Ishikawa (cell line): ENCODE data around the gene MYO5B.

Experiments used
- CEBPB ChIP-seq: IDR thresholded peaks from 2 replicates; pipeline ENCODE4 v1.6.1; 2012
- CREB1 ChIP-seq: IDR thresholded peaks from 2 replicates; pipeline ENCODE4 v1.6.1; 2012; ENCODE audit warnings: low read depth
- EGR1 ChIP-seq: IDR thresholded peaks from 2 replicates; pipeline ENCODE4 v1.6.1; 2012
- EP300 ChIP-seq: IDR thresholded peaks from 2 replicates; pipeline ENCODE4 v1.6.1; 2012; ENCODE audit warnings: borderline replicate concordance
- FOXM1 ChIP-seq: IDR thresholded peaks from 2 replicates; pipeline ENCODE4 v1.6.1; 2012; ENCODE audit warnings: low read depth, borderline replicate concordance
- NFIC ChIP-seq: IDR thresholded peaks from 2 replicates; pipeline ENCODE4 v1.6.1; 2012
- RAD21 ChIP-seq: IDR thresholded peaks from 2 replicates; pipeline ENCODE4 v1.6.1; 2012; ENCODE audit warnings: low read depth
- TAF1 ChIP-seq: IDR thresholded peaks from 2 replicates; pipeline ENCODE4 v1.6.1; 2012; ENCODE audit warnings: low read depth, mild to moderate bottlenecking
- TCF12 ChIP-seq: IDR thresholded peaks from 2 replicates; pipeline ENCODE4 v1.6.1; 2012; ENCODE audit warnings: low read depth
- TEAD4 ChIP-seq: IDR thresholded peaks from 2 replicates; pipeline ENCODE4 v1.6.1; 2012
- YY1 ChIP-seq: IDR thresholded peaks from 2 replicates; pipeline ENCODE4 v1.6.1; 2012; ENCODE audit warnings: low read depth
- ZBTB7A ChIP-seq: IDR thresholded peaks from 2 replicates; pipeline ENCODE4 v1.6.1; 2012; ENCODE audit warnings: low read depth
- TF ChIP-seq, protein P1 (sequence below): IDR thresholded peaks from 2 replicates; pipeline ENCODE4 v1.6.1; 2012
- TF ChIP-seq, protein P2 (sequence below): IDR thresholded peaks from 2 replicates; pipeline ENCODE4 v1.6.1; 2012
- TF ChIP-seq, protein P3 (sequence below): IDR thresholded peaks from 2 replicates; pipeline ENCODE4 v1.6.1; 2012; ENCODE audit warnings: low read depth, mild to moderate bottlenecking

Gene MYO5B

DNA sequence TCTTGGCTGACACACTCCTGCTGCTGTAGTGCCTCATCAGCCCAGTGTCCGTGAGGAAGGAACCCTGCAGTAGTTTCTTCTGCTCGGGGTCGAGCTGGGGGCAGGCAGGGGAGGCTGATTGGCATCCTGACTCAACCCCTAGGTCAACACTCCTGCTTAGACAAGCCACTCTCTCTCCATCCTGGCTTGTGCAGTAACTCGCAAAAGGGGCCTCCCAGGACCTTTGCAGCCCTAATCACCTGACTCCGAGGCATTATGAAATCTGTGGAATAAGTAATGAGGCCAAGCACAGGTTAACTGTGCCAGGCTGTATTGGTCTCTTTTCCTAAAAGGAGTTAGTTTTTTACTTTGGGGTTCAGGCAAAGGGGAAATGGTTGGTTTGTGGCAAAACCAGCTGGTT, 289.2 kb downstream of the MYO5B start:
- TF ChIP-seq NFIC (no peak), TAF1 (no peak), YY1 (no peak), FOXM1 (no peak), CEBPB (no peak), EGR1 (no peak), RAD21 (no peak), TEAD4 (no peak), EP300 (no peak)
- TF ChIP-seq, protein P1, sequence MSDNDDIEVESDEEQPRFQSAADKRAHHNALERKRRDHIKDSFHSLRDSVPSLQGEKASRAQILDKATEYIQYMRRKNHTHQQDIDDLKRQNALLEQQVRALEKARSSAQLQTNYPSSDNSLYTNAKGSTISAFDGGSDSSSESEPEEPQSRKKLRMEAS: no peak

DNA sequence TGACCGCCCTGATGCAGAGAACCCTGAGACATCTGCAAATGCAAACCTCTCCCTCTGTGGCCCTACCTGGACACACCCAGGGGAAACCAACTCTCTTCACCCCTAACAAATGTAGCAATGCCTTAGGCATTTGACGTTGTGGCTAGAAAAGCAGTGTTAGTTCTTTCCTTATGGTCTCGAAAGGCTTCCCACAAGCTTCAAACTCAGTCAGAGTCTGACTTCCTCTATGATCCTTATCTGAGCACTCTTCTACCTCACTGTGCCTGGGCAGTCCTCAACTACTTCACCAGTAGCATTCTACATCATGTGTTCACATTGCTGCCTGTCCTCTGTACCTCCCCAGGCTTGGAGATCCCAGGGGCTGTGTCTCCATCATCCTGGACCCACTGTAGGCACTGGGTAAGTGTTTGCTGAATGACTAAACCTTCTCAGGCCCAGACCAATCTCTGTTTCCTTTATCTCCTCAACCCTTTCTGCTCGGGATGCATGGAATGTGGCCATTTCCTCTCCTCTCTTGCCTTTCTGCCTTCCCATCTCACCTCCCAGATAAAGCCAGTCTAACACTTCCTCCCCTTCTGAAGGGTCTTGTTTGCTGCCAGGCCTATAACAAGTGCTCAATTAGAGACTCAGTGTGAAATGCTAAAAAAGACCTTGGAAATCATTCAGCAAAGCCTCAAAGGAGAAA, 289.9 kb downstream of the MYO5B start:
- TF ChIP-seq EP300: no peak
- no peak for TF ChIP-seq EGR1
- no peak for TF ChIP-seq RAD21
- TF ChIP-seq, protein P2, sequence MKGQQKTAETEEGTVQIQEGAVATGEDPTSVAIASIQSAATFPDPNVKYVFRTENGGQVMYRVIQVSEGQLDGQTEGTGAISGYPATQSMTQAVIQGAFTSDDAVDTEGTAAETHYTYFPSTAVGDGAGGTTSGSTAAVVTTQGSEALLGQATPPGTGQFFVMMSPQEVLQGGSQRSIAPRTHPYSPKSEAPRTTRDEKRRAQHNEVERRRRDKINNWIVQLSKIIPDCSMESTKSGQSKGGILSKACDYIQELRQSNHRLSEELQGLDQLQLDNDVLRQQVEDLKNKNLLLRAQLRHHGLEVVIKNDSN: no peak
- no peak for TF ChIP-seq CEBPB
- TF ChIP-seq FOXM1: no peak
- TF ChIP-seq, protein P1: no peak
- no peak for TF ChIP-seq TAF1
- no peak for TF ChIP-seq CREB1
- TF ChIP-seq YY1: no peak
- no peak for TF ChIP-seq TCF12
- TF ChIP-seq, protein P3, sequence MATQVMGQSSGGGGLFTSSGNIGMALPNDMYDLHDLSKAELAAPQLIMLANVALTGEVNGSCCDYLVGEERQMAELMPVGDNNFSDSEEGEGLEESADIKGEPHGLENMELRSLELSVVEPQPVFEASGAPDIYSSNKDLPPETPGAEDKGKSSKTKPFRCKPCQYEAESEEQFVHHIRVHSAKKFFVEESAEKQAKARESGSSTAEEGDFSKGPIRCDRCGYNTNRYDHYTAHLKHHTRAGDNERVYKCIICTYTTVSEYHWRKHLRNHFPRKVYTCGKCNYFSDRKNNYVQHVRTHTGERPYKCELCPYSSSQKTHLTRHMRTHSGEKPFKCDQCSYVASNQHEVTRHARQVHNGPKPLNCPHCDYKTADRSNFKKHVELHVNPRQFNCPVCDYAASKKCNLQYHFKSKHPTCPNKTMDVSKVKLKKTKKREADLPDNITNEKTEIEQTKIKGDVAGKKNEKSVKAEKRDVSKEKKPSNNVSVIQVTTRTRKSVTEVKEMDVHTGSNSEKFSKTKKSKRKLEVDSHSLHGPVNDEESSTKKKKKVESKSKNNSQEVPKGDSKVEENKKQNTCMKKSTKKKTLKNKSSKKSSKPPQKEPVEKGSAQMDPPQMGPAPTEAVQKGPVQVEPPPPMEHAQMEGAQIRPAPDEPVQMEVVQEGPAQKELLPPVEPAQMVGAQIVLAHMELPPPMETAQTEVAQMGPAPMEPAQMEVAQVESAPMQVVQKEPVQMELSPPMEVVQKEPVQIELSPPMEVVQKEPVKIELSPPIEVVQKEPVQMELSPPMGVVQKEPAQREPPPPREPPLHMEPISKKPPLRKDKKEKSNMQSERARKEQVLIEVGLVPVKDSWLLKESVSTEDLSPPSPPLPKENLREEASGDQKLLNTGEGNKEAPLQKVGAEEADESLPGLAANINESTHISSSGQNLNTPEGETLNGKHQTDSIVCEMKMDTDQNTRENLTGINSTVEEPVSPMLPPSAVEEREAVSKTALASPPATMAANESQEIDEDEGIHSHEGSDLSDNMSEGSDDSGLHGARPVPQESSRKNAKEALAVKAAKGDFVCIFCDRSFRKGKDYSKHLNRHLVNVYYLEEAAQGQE: no peak
- TF ChIP-seq NFIC: no peak
- TF ChIP-seq ZBTB7A: no peak
- no peak for TF ChIP-seq TEAD4

DNA sequence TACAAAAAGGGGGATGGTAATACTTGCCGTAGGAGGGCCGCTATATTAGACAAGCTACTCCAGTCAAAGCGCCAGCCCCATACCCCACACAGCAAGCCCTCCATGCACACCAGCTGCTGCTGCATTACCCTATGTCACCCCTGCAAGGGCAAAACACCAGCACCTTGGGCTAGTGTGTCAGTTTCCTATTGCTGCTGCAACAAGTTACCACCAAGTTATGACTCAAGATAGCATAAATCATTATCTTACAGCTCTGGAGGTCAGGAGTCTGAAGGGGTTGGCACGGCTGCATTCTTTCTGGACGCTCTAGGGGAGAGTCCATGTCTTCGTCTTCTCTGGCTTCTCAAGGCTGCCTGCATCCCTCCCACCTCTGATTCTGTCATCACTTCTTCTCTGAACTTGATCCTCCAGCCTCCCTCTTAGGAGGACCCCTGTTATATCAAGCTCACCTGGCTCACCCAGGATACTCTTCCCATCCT, 293.0 kb downstream of the MYO5B start:
- TF ChIP-seq, protein P2: no peak
- TF ChIP-seq EP300 (no peak), NFIC (no peak)

DNA sequence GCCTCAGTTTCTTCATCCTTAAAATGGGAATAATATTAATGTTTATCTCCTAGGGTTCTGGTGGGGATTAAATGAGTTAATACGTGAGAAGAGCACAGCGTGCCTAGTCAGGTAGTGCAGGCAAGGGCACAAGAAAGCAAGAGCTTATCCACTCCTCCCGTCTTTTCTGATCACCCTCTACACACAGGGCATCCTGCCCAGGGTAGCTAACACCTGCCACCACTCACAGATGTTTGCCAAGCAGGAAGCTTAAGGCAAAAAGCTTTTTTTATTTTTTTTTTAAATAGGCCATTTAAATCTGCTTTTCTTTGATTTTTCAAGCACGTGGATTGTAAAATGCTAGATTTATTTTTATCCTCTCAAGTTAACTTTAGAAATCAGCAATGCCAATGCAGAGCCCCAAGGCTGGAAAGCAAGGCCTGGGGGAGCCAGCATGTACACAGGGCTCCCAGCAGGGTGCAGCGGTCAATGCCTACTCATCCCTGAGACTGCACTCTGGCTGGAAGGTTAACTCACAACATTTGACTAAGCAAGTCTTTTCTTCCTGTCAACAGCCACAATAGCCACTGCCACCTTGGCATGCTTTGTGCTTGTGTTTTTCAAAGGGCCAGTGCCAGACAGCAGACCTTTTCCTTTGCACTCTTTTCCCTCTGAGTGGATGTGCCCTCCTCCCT, 295.2 kb downstream of the MYO5B start:
- TF ChIP-seq EGR1 (no peak), FOXM1 (no peak), YY1 (no peak), EP300 (no peak), TAF1 (no peak), CREB1 (no peak), ZBTB7A (no peak), TCF12 (no peak), RAD21 (no peak), NFIC (no peak), CEBPB (no peak), TEAD4 (no peak)
- TF ChIP-seq, protein P3: no peak
- TF ChIP-seq, protein P1: no peak

DNA sequence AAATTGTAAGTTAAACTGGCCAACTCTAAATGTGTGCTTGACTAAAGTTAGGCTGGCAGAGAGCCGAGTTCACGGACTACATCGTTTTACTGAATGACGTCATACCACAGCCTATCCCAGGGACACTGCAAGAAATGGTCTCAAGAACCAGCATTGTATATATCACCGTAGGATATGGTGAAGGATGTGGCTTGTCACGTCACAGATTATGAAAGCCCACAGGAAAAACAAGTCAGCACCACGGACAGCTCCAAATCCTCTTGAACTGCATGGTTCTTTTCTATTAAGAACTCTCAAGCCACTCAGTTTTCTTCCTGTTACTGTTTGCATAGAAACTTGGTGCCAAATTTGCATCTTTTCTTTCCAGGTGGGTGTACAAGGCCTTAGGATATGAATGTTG, 296.5 kb downstream of the MYO5B start:
- no peak for TF ChIP-seq TAF1
- TF ChIP-seq, protein P3: peak; percentile 96
